GM19455 (cell line): ENCODE results near the gene NEMP2.

ENCODE experiments used
- ATAC-seq: cut with Tn5 transposase; IDR thresholded peaks from one replicate; pipeline ENCODE4 v1.9.1; 2021; ENCODE audit not compliant: unreplicated experiment

Gene NEMP2

GRCh38 chr2:190460487-190460886 is 74.0 kb downstream of the NEMP2 start:
- ATAC-seq, result no peak

GRCh38 chr2:190459881-190460280 is 74.6 kb downstream of the NEMP2 start:
- no peak for ATAC-seq

GRCh38 chr2:190458352-190459107 is 76.0 kb downstream of the NEMP2 start:
- no peak for ATAC-seq

GRCh38 chr2:190457256-190457655 is 77.3 kb downstream of the NEMP2 start:
- no peak for ATAC-seq

GRCh38 chr2:190456833-190457232 is 77.7 kb downstream of the NEMP2 start:
- ATAC-seq, result no peak

- ATAC-seq, result no peak
Observed at GRCh38 chr2:190455358-190456095, 79.0 kb downstream of the NEMP2 start.

GRCh38 chr2:190454795-190455194 is 79.7 kb downstream of the NEMP2 start:
- ATAC-seq, result no peak
